ENCODE results near the gene FOXD1.
"Not testable (repeated sequence)": the region's sequence is repeated elsewhere in the genome, so short reads cannot be mapped to it uniquely, and the experiment has no call there.

The FOXD1 gene

GRCh38 chr5:73418244-73418691 is 30.3 kb downstream of the FOXD1 start:
- H3K36me3 ChIP-seq (ENCODE audit: control insufficient read depth, insufficient read depth, low read length): no peaks in the 10 kb centered on the region
- peaks cover 27% of the 10 kb centered on the region for H3K27me3 ChIP-seq (replicated peaks; ENCODE audit: control insufficient read depth, insufficient read depth, low read length, poor library complexity, severe bottlenecking)
- H3K4me3 ChIP-seq (ENCODE audit: insufficient read depth, low read depth, low read length, poor library complexity, severe bottlenecking): no peak overlapping the region
- H3K4me1 ChIP-seq (ENCODE audit: control insufficient read depth, insufficient read depth, low read length, poor library complexity, severe bottlenecking): peaks cover 9% of the 10 kb centered on the region
- no peak for DNase-seq
- no peaks in the 10 kb centered on the region for H3K9me3 ChIP-seq (ENCODE audit: control insufficient read depth, low read length)
- H3K27ac ChIP-seq (ENCODE audit: insufficient read depth, low read length, poor library complexity, severe bottlenecking): no peak overlapping the region

- H3K4me1 ChIP-seq (ENCODE audit: control insufficient read depth, insufficient read depth, low read length, poor library complexity, severe bottlenecking): peaks cover 9% of the 10 kb centered on the region
- no peak overlapping the region for H3K4me3 ChIP-seq (ENCODE audit: insufficient read depth, low read depth, low read length, poor library complexity, severe bottlenecking)
- H3K9me3 ChIP-seq (ENCODE audit: control insufficient read depth, low read length): no peaks in the 10 kb centered on the region
- H3K27ac ChIP-seq (ENCODE audit: insufficient read depth, low read length, poor library complexity, severe bottlenecking): no peak overlapping the region
- H3K36me3 ChIP-seq (ENCODE audit: control insufficient read depth, insufficient read depth, low read length): no peaks in the 10 kb centered on the region
- peaks cover 27% of the 10 kb centered on the region for H3K27me3 ChIP-seq (replicated peaks; ENCODE audit: control insufficient read depth, insufficient read depth, low read length, poor library complexity, severe bottlenecking)
- no peak for DNase-seq
Measured at GRCh38 chr5:73417303-73418034, 31.1 kb downstream of the FOXD1 start.

DNA sequence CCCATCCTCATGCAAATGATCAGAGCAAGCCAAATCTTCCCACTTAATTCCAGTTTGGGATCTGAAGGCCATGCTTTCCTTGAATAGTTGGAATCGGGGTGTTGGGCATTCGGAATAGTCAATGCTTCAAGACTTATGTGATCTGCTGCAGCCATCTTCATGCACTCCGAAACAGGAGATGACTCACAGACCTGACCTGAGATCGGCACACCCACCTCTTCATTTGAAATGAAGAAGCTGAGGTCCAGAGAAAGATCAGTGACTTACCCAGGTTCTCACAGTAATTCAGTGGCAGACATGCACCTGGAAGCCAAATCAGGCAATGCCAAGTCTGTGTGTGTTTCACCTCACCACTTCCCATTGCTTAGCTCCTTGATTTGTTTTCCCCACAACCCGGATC is 33.0 kb downstream of the FOXD1 start:
- Histone ChIP-seq H3K27ac (ENCODE audit: insufficient read depth, low read length, poor library complexity, severe bottlenecking) (no peak overlapping the region), H3K4me3 (ENCODE audit: insufficient read depth, low read depth, low read length, poor library complexity, severe bottlenecking) (no peak overlapping the region), H3K4me1 (ENCODE audit: control insufficient read depth, insufficient read depth, low read length, poor library complexity, severe bottlenecking) (peaks cover 9% of the 10 kb centered on the region), H3K27me3 (replicated peaks; ENCODE audit: control insufficient read depth, insufficient read depth, low read length, poor library complexity, severe bottlenecking) (peaks cover 22% of the 10 kb centered on the region), H3K36me3 (ENCODE audit: control insufficient read depth, insufficient read depth, low read length) (no peaks in the 10 kb centered on the region), H3K9me3 (ENCODE audit: control insufficient read depth, low read length) (no peaks in the 10 kb centered on the region)
- DNase-seq: no peak

GRCh38 chr5:73415171-73415570 is 33.4 kb downstream of the FOXD1 start:
- DNase-seq: no peak
- no peak overlapping the region for H3K4me3 ChIP-seq (ENCODE audit: insufficient read depth, low read depth, low read length, poor library complexity, severe bottlenecking)
- no peaks in the 10 kb centered on the region for H3K9me3 ChIP-seq (ENCODE audit: control insufficient read depth, low read length)
- no peak overlapping the region for H3K27ac ChIP-seq (ENCODE audit: insufficient read depth, low read length, poor library complexity, severe bottlenecking)
- H3K27me3 ChIP-seq (replicated peaks; ENCODE audit: control insufficient read depth, insufficient read depth, low read length, poor library complexity, severe bottlenecking): peaks cover 22% of the 10 kb centered on the region
- no peaks in the 10 kb centered on the region for H3K36me3 ChIP-seq (ENCODE audit: control insufficient read depth, insufficient read depth, low read length)
- peaks cover 9% of the 10 kb centered on the region for H3K4me1 ChIP-seq (ENCODE audit: control insufficient read depth, insufficient read depth, low read length, poor library complexity, severe bottlenecking)

- H3K36me3 ChIP-seq (ENCODE audit: control insufficient read depth, insufficient read depth, low read length): no peaks in the 10 kb centered on the region
- H3K4me1 ChIP-seq (ENCODE audit: control insufficient read depth, insufficient read depth, low read length, poor library complexity, severe bottlenecking): no peaks in the 10 kb centered on the region
- no peak overlapping the region for H3K4me3 ChIP-seq (ENCODE audit: insufficient read depth, low read depth, low read length, poor library complexity, severe bottlenecking)
- DNase-seq: no peak
- peaks cover 4% of the 10 kb centered on the region for H3K27me3 ChIP-seq (replicated peaks; ENCODE audit: control insufficient read depth, insufficient read depth, low read length, poor library complexity, severe bottlenecking)
- no peaks in the 10 kb centered on the region for H3K9me3 ChIP-seq (ENCODE audit: control insufficient read depth, low read length)
- H3K27ac ChIP-seq (ENCODE audit: insufficient read depth, low read length, poor library complexity, severe bottlenecking): no peak overlapping the region
Measured at GRCh38 chr5:73412597-73412988, 36.0 kb downstream of the FOXD1 start.

DNA sequence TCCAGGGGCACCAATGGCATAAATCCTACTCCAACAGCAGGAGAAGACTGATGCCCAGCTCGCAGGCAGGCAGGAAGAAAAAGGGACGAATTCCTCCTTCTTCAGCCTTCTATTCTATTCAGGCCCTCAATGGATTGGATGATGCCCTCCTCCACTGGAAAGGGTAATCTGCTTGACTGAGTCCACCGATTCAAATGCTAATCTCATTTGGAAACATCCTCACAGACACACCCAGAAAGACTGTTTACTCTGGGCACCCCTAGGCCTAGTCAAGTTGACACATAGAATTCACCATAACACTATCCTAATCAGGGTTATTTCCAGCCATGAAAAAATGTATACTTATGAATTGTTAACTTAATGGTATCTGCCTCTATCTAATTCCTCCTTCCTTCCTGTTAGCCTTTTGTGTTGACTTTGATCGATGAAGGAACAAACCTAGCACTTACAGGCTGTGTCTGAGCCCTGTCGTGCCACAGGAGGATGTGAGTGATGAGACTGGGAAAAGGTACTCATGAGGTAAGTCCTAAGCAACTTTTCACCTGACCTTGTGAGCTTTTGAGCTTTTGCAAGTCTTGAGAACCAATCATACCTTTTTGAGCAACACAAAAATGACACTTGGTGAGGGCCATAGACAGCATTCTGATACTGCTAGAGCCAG is 36.5 kb downstream of the FOXD1 start:
- DNase-seq: no peak
- Histone ChIP-seq H3K4me1 (ENCODE audit: control insufficient read depth, insufficient read depth, low read length, poor library complexity, severe bottlenecking) (no peaks in the 10 kb centered on the region), H3K27me3 (replicated peaks; ENCODE audit: control insufficient read depth, insufficient read depth, low read length, poor library complexity, severe bottlenecking) (peaks cover 4% of the 10 kb centered on the region), H3K27ac (ENCODE audit: insufficient read depth, low read length, poor library complexity, severe bottlenecking) (no peak overlapping the region), H3K4me3 (ENCODE audit: insufficient read depth, low read depth, low read length, poor library complexity, severe bottlenecking) (no peak overlapping the region), H3K9me3 (ENCODE audit: control insufficient read depth, low read length) (no peaks in the 10 kb centered on the region), H3K36me3 (ENCODE audit: control insufficient read depth, insufficient read depth, low read length) (no peaks in the 10 kb centered on the region)

- not testable (repeated sequence) for H3K36me3 ChIP-seq (ENCODE audit: control insufficient read depth, insufficient read depth, low read length); H3K27me3 ChIP-seq (replicated peaks; ENCODE audit: control insufficient read depth, insufficient read depth, low read length, poor library complexity, severe bottlenecking); H3K4me3 ChIP-seq (ENCODE audit: insufficient read depth, low read depth, low read length, poor library complexity, severe bottlenecking); DNase-seq; H3K9me3 ChIP-seq (ENCODE audit: control insufficient read depth, low read length); H3K4me1 ChIP-seq (ENCODE audit: control insufficient read depth, insufficient read depth, low read length, poor library complexity, severe bottlenecking); H3K27ac ChIP-seq (ENCODE audit: insufficient read depth, low read length, poor library complexity, severe bottlenecking)
Measured at GRCh38 chr5:73409927-73410326, 38.6 kb downstream of the FOXD1 start.

DNA sequence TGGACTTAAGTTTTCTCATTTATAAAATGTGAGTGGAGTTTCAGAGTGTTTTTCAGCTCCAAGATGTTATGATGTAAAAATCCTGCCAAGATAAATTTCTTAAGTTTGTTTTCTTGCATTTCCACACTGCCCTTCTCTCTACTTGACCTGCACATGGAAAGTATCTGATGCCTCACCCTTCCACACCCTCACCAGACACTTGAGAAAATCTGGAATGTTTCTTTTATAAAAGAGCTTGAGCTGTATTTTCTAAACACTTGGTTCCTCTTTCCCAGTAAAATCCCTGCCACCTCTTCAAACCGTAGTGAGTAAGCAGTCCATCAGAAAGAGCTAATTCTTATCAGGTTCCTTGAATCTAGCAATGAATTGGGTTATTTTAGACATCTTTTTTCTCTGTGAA is 42.9 kb downstream of the FOXD1 start:
- H3K9me3 ChIP-seq (ENCODE audit: control insufficient read depth, low read length): no peaks in the 10 kb centered on the region
- H3K27ac ChIP-seq (ENCODE audit: insufficient read depth, low read length, poor library complexity, severe bottlenecking): no peak overlapping the region
- H3K36me3 ChIP-seq (ENCODE audit: control insufficient read depth, insufficient read depth, low read length): no peaks in the 10 kb centered on the region
- no peaks in the 10 kb centered on the region for H3K4me1 ChIP-seq (ENCODE audit: control insufficient read depth, insufficient read depth, low read length, poor library complexity, severe bottlenecking)
- H3K27me3 ChIP-seq (replicated peaks; ENCODE audit: control insufficient read depth, insufficient read depth, low read length, poor library complexity, severe bottlenecking): peaks cover 3% of the 10 kb centered on the region
- DNase-seq: no peak
- H3K4me3 ChIP-seq (ENCODE audit: insufficient read depth, low read depth, low read length, poor library complexity, severe bottlenecking): no peak overlapping the region

DNA sequence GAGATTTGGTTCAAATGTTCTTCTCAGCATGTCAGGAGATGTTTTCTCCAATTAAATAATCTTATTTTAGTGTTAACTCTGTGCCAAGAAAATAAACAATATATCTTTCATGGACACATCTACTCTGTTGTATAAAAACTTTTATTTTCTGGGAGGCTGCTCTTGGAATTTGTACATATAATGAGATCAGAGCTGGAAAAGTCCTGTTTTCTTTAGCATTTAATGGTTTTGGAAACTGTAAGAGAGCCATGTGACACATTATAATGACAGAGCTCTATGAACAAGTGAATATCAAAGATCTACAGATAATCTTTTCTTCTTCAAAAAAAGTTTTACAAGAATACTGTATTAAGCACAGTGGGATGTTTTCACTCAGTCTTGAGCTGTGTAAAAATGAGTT is 48.8 kb downstream of the FOXD1 start:
- H3K27ac ChIP-seq (ENCODE audit: insufficient read depth, low read length, poor library complexity, severe bottlenecking): no peak overlapping the region
- H3K4me3 ChIP-seq (ENCODE audit: insufficient read depth, low read depth, low read length, poor library complexity, severe bottlenecking): no peak overlapping the region
- no peak for DNase-seq
- H3K4me1 ChIP-seq (ENCODE audit: control insufficient read depth, insufficient read depth, low read length, poor library complexity, severe bottlenecking): no peaks in the 10 kb centered on the region
- no peaks in the 10 kb centered on the region for H3K36me3 ChIP-seq (ENCODE audit: control insufficient read depth, insufficient read depth, low read length)
- H3K9me3 ChIP-seq (ENCODE audit: control insufficient read depth, low read length): no peaks in the 10 kb centered on the region
- H3K27me3 ChIP-seq (replicated peaks; ENCODE audit: control insufficient read depth, insufficient read depth, low read length, poor library complexity, severe bottlenecking): no peaks in the 10 kb centered on the region
